Measurements from ENCODE around the gene MNX1. TPM values are rescaled to one million over a fixed set of nuclear protein-coding genes. Genes with fewer than 3 reads are reported as not detected.

The MNX1 gene
- total and polyA plus RNA-seq, 4 donors, result 0.08 TPM; not detected in 3

GRCh38 chr7:157007470-157008066 is 2.9 kb downstream of the MNX1 start:
- 13% methylated on average over 18 of the region's 18 CpGs for WGBS
- no peak for DNase-seq (ENCODE audit: low spot score)

More at GRCh38 chr7:157007470-157008066, 2.9 kb downstream of the MNX1 start:
- peaks cover 10 to 42% (median 25%) of the 10 kb centered on the region in 4 donors for H3K4me1 ChIP-seq (ENCODE audit: control insufficient read depth in 4 of 4, insufficient read depth in 4 of 4, low read length in 3 of 4)
- no peaks in the 10 kb centered on the region for H3K36me3 ChIP-seq (ENCODE audit: control insufficient read depth in 4 of 4, insufficient read depth in 3 of 4, low read depth in 1 of 4, low read length in 3 of 4)
- peaks cover 5 to 41% (median 15%) of the 10 kb centered on the region in 4 donors for H3K27me3 ChIP-seq (ENCODE audit: control insufficient read depth in 4 of 4, insufficient read depth in 4 of 4, low read length in 3 of 4)
- TF ChIP-seq MAX (IDR thresholded peaks at IDR 0.05) (no peak), HNF4A (conservative IDR thresholded peaks at IDR 0.05) (no peak), FOXA2 (IDR thresholded peaks at IDR 0.05) (no peak), SP1 (IDR thresholded peaks at IDR 0.05) (no peak), TAF1 (conservative IDR thresholded peaks at IDR 0.05) (no peak), FOXA1 (IDR thresholded peaks at IDR 0.05) (no peak), RAD21 (IDR thresholded peaks at IDR 0.05) (no peak), RXRA (IDR thresholded peaks at IDR 0.05) (no peak), ATF3 (IDR thresholded peaks at IDR 0.05) (no peak), REST (IDR thresholded peaks at IDR 0.05) (no peak), GABPA (IDR thresholded peaks at IDR 0.05 in 1 of 2, conservative IDR thresholded peaks at IDR 0.05 in 1 of 2) (no peak), YY1 (IDR thresholded peaks at IDR 0.05) (no peak), HNF4G (IDR thresholded peaks at IDR 0.05) (no peak), NR2F2 (IDR thresholded peaks at IDR 0.05) (no peak), CTCF (IDR thresholded peaks at IDR 0.05; ENCODE audit: low read depth, low read length, missing input control) (no peak), EGR1 (IDR thresholded peaks at IDR 0.05; ENCODE audit: low read depth in 2 of 2) (no peak), JUND (IDR thresholded peaks at IDR 0.05) (no peak)
- TF ChIP-seq, protein P1, sequence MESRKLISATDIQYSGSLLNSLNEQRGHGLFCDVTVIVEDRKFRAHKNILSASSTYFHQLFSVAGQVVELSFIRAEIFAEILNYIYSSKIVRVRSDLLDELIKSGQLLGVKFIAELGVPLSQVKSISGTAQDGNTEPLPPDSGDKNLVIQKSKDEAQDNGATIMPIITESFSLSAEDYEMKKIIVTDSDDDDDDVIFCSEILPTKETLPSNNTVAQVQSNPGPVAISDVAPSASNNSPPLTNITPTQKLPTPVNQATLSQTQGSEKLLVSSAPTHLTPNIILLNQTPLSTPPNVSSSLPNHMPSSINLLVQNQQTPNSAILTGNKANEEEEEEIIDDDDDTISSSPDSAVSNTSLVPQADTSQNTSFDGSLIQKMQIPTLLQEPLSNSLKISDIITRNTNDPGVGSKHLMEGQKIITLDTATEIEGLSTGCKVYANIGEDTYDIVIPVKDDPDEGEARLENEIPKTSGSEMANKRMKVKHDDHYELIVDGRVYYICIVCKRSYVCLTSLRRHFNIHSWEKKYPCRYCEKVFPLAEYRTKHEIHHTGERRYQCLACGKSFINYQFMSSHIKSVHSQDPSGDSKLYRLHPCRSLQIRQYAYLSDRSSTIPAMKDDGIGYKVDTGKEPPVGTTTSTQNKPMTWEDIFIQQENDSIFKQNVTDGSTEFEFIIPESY (IDR thresholded peaks at IDR 0.05), result no peak
- H3K9me3 ChIP-seq (ENCODE audit: control insufficient read depth in 4 of 4, low read length in 3 of 4), result no peaks in the 10 kb centered on the region
- no peak overlapping the region for H3K4me3 ChIP-seq (ENCODE audit: low read depth in 1 of 3, low read length in 3 of 3)
- H3K9ac ChIP-seq (ENCODE audit: low read depth in 1 of 2, low read length in 2 of 2), result no peak overlapping the region
- no peak overlapping the region for H3K27ac ChIP-seq (ENCODE audit: low read depth in 1 of 2, low read length in 2 of 2)

Data from liver (tissue), 9 donors.